MCF 10A (cell line): Measurements from ENCODE around the gene GUK1. TPM values are rescaled to one million over a fixed set of nuclear protein-coding genes. Genes with fewer than 3 reads are reported as not detected.

Experiments used
- BruUV-seq: library from RNA; stranded (reverse); fragments of 400-500 nt; replicated peaks from 2 replicates; lab custom pipeline; 2021; lab: Mats Ljungman, UMichigan
- CTCF ChIA-PET: fragments of 300-600 bp; sonication (Branson Sonifier 250); formaldehyde crosslinking; extraction: SDS; loops from one replicate; lab custom pipeline; 2021; ENCODE audit warnings: antibody characterized with exemption, inconsistent platforms; lab: Yijun Ruan, JAX
- POLR2A ChIA-PET: fragments of 300-600, 350-650 bp; sonication (Branson Sonifier 250); formaldehyde crosslinking; extraction: SDS; loops from one replicate; lab custom pipeline; 2020; ENCODE audit warnings: antibody characterized with exemption, inconsistent platforms; lab: Yijun Ruan, JAX
- DNase-seq: peaks from one replicate; pipeline ENCODE4 v3.0.0-alpha.2; 2018; ENCODE audit not compliant: unreplicated experiment
- H3K27ac Mint-ChIP-seq: one replicate; pipeline ENCODE4 v1.8.0; 2022; ENCODE audit warnings: mild to moderate bottlenecking, low read depth, mixed read lengths; ENCODE audit not compliant: unreplicated experiment
- H3K27me3 Mint-ChIP-seq: one replicate; pipeline ENCODE4 v1.8.0; 2022; ENCODE audit warnings: mixed read lengths; ENCODE audit not compliant: insufficient read depth, unreplicated experiment
- H3K36me3 Mint-ChIP-seq: one replicate; pipeline ENCODE4 v1.8.0; 2022; ENCODE audit warnings: mild to moderate bottlenecking, moderate library complexity, mixed read lengths; ENCODE audit not compliant: insufficient read depth, unreplicated experiment
- H3K4me1 Mint-ChIP-seq: one replicate; pipeline ENCODE4 v1.8.0; 2022; ENCODE audit warnings: mixed read lengths; ENCODE audit not compliant: insufficient read depth, unreplicated experiment
- H3K4me3 Mint-ChIP-seq: one replicate; pipeline ENCODE4 v1.8.0; 2022; ENCODE audit warnings: mild to moderate bottlenecking, moderate library complexity, mixed read lengths; ENCODE audit not compliant: unreplicated experiment
- H3K9me3 Mint-ChIP-seq: one replicate; pipeline ENCODE4 v1.8.0; 2022; ENCODE audit warnings: mixed read lengths; ENCODE audit not compliant: unreplicated experiment
- CTCF ChIP-seq: fragments of 200-600 bp; IDR thresholded peaks from one replicate; pipeline ENCODE4 v1.8.0; 2022; ENCODE audit warnings: antibody characterized with exemption, mild to moderate bottlenecking; ENCODE audit not compliant: unreplicated experiment
- intact Hi-C: fragments of 100-400 bp; cut with micrococcal nuclease; formaldehyde crosslinking; loops from 2 replicates; pipeline ENCODE4 v1.14.1; 2022
- microRNA-seq: library from miRNA; unstranded; fragments of <30 nt; microRNA quantifications from one replicate; pipeline ENCODE4 v1.2.0, GENCODE V29; 2022
- total RNA-seq: library from RNA; stranded (reverse); gene quantifications from 2 replicates; pipeline ENCODE4 v1.2.3, GENCODE V29; 2022

Gene GUK1
- total RNA-seq, 1 experiment from 2014 or later, result 495 TPM

GRCh38 chr1:228194436-228194835 lies 54.4 kb downstream of the GUK1 start:
- DNase-seq, result no peak
- peaks cover 23% of the 10 kb centered on the region for H3K9me3 Mint-ChIP-seq
- no peaks in the 10 kb centered on the region for H3K4me1 Mint-ChIP-seq
- intact Hi-C loops, result loop anchor here (10.0 kb wide), 1 partner anchor 710 kb away; no protein-coding TSS in a partner anchor
- H3K27me3 Mint-ChIP-seq, result no peaks in the 10 kb centered on the region
- no peak overlapping the region for H3K4me3 Mint-ChIP-seq
- POLR2A ChIA-PET, result interaction anchor here (0.5 to 0.7 kb wide), 3 partner anchors 10 to 54 kb away, joined by 3 to 4 read pairs (median 3); no protein-coding TSS in a partner anchor
- TF ChIP-seq CTCF, result no peak
- H3K27ac Mint-ChIP-seq, result no peak overlapping the region
- BruUV-seq, result no TSS peak
- H3K36me3 Mint-ChIP-seq, result peaks cover 4% of the 10 kb centered on the region
- CTCF ChIA-PET, result interaction anchor here (1.5 kb wide), 1 partner anchor 20 kb away, joined by 4 read pairs; no protein-coding TSS in a partner anchor

- intact Hi-C loops, result loop anchor here (10.0 kb wide), 1 partner anchor 710 kb away; no protein-coding TSS in a partner anchor
- peaks cover 4% of the 10 kb centered on the region for H3K36me3 Mint-ChIP-seq
- no peak overlapping the region for H3K27ac Mint-ChIP-seq
- CTCF ChIA-PET, result interaction anchor here (1.5 kb wide), 1 partner anchor 19 kb away, joined by 4 read pairs; no protein-coding TSS in a partner anchor
- BruUV-seq, result no TSS peak
- no peaks in the 10 kb centered on the region for H3K4me1 Mint-ChIP-seq
- DNase-seq, result no peak
- TF ChIP-seq CTCF, result no peak
- POLR2A ChIA-PET, result interaction anchor here (0.5 to 0.7 kb wide), 2 partner anchors 20 to 54 kb away, joined by 3 to 4 read pairs; no protein-coding TSS in a partner anchor
- no peak overlapping the region for H3K4me3 Mint-ChIP-seq
- H3K9me3 Mint-ChIP-seq, result peaks cover 30% of the 10 kb centered on the region
- H3K27me3 Mint-ChIP-seq, result no peaks in the 10 kb centered on the region
These were observed 55.1 kb downstream of the GUK1 start for GRCh38 chr1:228194921-228195812.

- DNase-seq, result no peak
- intact Hi-C loops, result loop anchor here (10.0 kb wide), 1 partner anchor 713 kb away; no protein-coding TSS in a partner anchor
- no peaks in the 10 kb centered on the region for H3K27me3 Mint-ChIP-seq
- no TSS peak for BruUV-seq
- TF ChIP-seq CTCF, result no peak
- no peak overlapping the region for H3K27ac Mint-ChIP-seq
- no peak overlapping the region for H3K4me3 Mint-ChIP-seq
- H3K36me3 Mint-ChIP-seq, result peaks cover 4% of the 10 kb centered on the region
- peaks cover 40% of the 10 kb centered on the region for H3K9me3 Mint-ChIP-seq
- ChIA-PET CTCF (no interaction called here), POLR2A (no interaction called here)
- H3K4me1 Mint-ChIP-seq, result no peaks in the 10 kb centered on the region
These were observed 57.6 kb downstream of the GUK1 start for GRCh38 chr1:228197555-228198147.

Small RNAs within 50 kb of the gene (microRNA-seq; reads per million reads assigned to microRNA genes)
- 8.2 reads per million, percentile 44 among the genes with 10 or more reads in this experiment for gene MIR3620

Other genes with a start within 250 kb of the GUK1 start
- gene WNT9A, start 192.3 kb upstream of the GUK1 start, total RNA-seq, result 2.6 and 6.6 TPM in 2 replicates
- 0.10 TPM in 1 of 2 replicates, not detected in the other for gene WNT3A, start 133.3 kb upstream of the GUK1 start, total RNA-seq
- 870 and 1,140 TPM in 2 replicates for gene ARF1, start 57.6 kb upstream of the GUK1 start, total RNA-seq
- gene C1orf35, start 37.0 kb upstream of the GUK1 start, total RNA-seq, result 48.9 and 49.2 TPM in 2 replicates
- gene MRPL55, start 31.0 kb upstream of the GUK1 start, total RNA-seq, result 85.4 and 111 TPM in 2 replicates
- 9.0 and 18.5 TPM in 2 replicates for gene GJC2, start 9.7 kb downstream of the GUK1 start, total RNA-seq
- 12.0 and 16.5 TPM in 2 replicates for gene IBA57, start 25.5 kb downstream of the GUK1 start, total RNA-seq
- 22.6 and 29.6 TPM in 2 replicates for gene OBSCN, start 67.8 kb downstream of the GUK1 start, total RNA-seq